HEK293 (cell line): ENCODE results near the gene PACSIN2.

ENCODE experiments used
- EGR2 ChIP-seq: fragments of 450-650 bp; formaldehyde crosslinking; IDR thresholded peaks from 2 replicates; pipeline ENCODE4 v1.5.1; 2016; ENCODE audit warnings: low read depth, missing biosample characterization, missing genetic modification characterization
- GFI1B ChIP-seq: fragments of 450-650 bp; formaldehyde crosslinking; IDR thresholded peaks from 2 replicates; pipeline ENCODE4 v1.5.1; 2016; ENCODE audit warnings: missing biosample characterization, missing genetic modification characterization
- HOXA7 ChIP-seq: sonication (generic); formaldehyde crosslinking; IDR thresholded peaks from 2 replicates; pipeline ENCODE4 v1.8.1; 2022; ENCODE audit warnings: missing genetic modification reagents, borderline replicate concordance
- IKZF3 ChIP-seq: fragments of 450-650 bp; IDR thresholded peaks from 2 replicates; pipeline ENCODE4 v1.5.0; 2018; ENCODE audit warnings: missing biosample characterization, mild to moderate bottlenecking, missing genetic modification characterization, moderate library complexity
- MEIS1 ChIP-seq: sonication (generic); formaldehyde crosslinking; IDR thresholded peaks from 2 replicates; pipeline ENCODE4 v1.8.1; 2022; ENCODE audit warnings: missing genetic modification reagents, mild to moderate bottlenecking, borderline replicate concordance
- OSR2 ChIP-seq: fragments of 450-650 bp; formaldehyde crosslinking; IDR thresholded peaks from 2 replicates; pipeline ENCODE4 v1.5.1; 2016; ENCODE audit warnings: missing biosample characterization, missing genetic modification characterization
- SP2 ChIP-seq: fragments of 450-650 bp; formaldehyde crosslinking; IDR thresholded peaks from 2 replicates; pipeline ENCODE4 v1.5.1; 2016; ENCODE audit warnings: missing biosample characterization, missing genetic modification characterization
- TSHZ1 ChIP-seq: fragments of 450-650 bp; formaldehyde crosslinking; IDR thresholded peaks from 2 replicates; pipeline ENCODE4 v1.5.1; 2016; ENCODE audit warnings: missing biosample characterization, missing genetic modification characterization, borderline replicate concordance
- YY1 ChIP-seq: fragments of 450-650 bp; formaldehyde crosslinking; IDR thresholded peaks from 2 replicates; pipeline ENCODE4 v1.5.1; 2018; ENCODE audit warnings: missing biosample characterization, missing genetic modification characterization
- ZFP3 ChIP-seq: fragments of 450-650 bp; formaldehyde crosslinking; IDR thresholded peaks from 2 replicates; pipeline ENCODE4 v1.5.1; 2016; ENCODE audit warnings: low read depth, missing biosample characterization, missing genetic modification characterization
- ZFP41 ChIP-seq: fragments of 450-650 bp; formaldehyde crosslinking; IDR thresholded peaks from 2 replicates; pipeline ENCODE4 v1.5.1; 2016; ENCODE audit warnings: missing biosample characterization, missing genetic modification characterization, borderline replicate concordance
- ZNF132 ChIP-seq: fragments of 450-650 bp; formaldehyde crosslinking; IDR thresholded peaks from 2 replicates; pipeline ENCODE4 v1.5.1; 2017; ENCODE audit warnings: missing biosample characterization, missing genetic modification characterization, borderline replicate concordance
- ZNF146 ChIP-seq: fragments of 450-650 bp; formaldehyde crosslinking; IDR thresholded peaks from 2 replicates; pipeline ENCODE4 v1.5.1; 2016; ENCODE audit warnings: missing biosample characterization, missing genetic modification characterization
- ZNF148 ChIP-seq: fragments of 450-650 bp; formaldehyde crosslinking; IDR thresholded peaks from 2 replicates; pipeline ENCODE4 v1.5.0; 2017; ENCODE audit warnings: missing biosample characterization, missing genetic modification characterization, borderline replicate concordance
- ZNF169 ChIP-seq: fragments of 450-650 bp; formaldehyde crosslinking; IDR thresholded peaks from 2 replicates; pipeline ENCODE4 v1.5.1; 2016; ENCODE audit warnings: missing biosample characterization, missing genetic modification characterization
- ZNF18 ChIP-seq: fragments of 450-650 bp; formaldehyde crosslinking; IDR thresholded peaks from 2 replicates; pipeline ENCODE4 v1.5.1; 2016; ENCODE audit warnings: missing biosample characterization, missing genetic modification characterization
- ZNF211 ChIP-seq: fragments of 450-650 bp; formaldehyde crosslinking; IDR thresholded peaks from 2 replicates; pipeline ENCODE4 v1.5.1; 2016; ENCODE audit warnings: low read depth, missing biosample characterization, missing genetic modification characterization
- ZNF223 ChIP-seq: fragments of 450-650 bp; formaldehyde crosslinking; IDR thresholded peaks from 2 replicates; pipeline ENCODE4 v1.5.1; 2016; ENCODE audit warnings: missing biosample characterization, missing genetic modification characterization
- ZNF24 ChIP-seq: fragments of 450-650 bp; formaldehyde crosslinking; IDR thresholded peaks from 2 replicates; pipeline ENCODE4 v1.5.1; 2016; ENCODE audit warnings: missing biosample characterization, missing genetic modification characterization
- ZNF311 ChIP-seq: fragments of 450-650 bp; formaldehyde crosslinking; IDR thresholded peaks from 2 replicates; pipeline ENCODE4 v1.5.1; 2017; ENCODE audit warnings: missing biosample characterization, missing genetic modification characterization, borderline replicate concordance
- ZNF362 ChIP-seq: fragments of 450-650 bp; formaldehyde crosslinking; IDR thresholded peaks from 2 replicates; pipeline ENCODE4 v1.5.1; 2016; ENCODE audit warnings: missing biosample characterization, missing genetic modification characterization
- ZNF513 ChIP-seq: fragments of 450-650 bp; IDR thresholded peaks from 2 replicates; pipeline ENCODE4 v1.5.1; 2018; ENCODE audit warnings: missing biosample characterization, missing genetic modification characterization
- ZNF571 ChIP-seq: fragments of 450-650 bp; formaldehyde crosslinking; IDR thresholded peaks from 2 replicates; pipeline ENCODE4 v1.5.0; 2017; ENCODE audit warnings: missing biosample characterization, missing genetic modification characterization
- ZNF654 ChIP-seq: fragments of 450-650 bp; formaldehyde crosslinking; IDR thresholded peaks from 2 replicates; pipeline ENCODE4 v1.5.1; 2016; ENCODE audit warnings: low read depth, missing biosample characterization, missing genetic modification characterization
- ZNF670 ChIP-seq: fragments of 450-650 bp; formaldehyde crosslinking; IDR thresholded peaks from 2 replicates; pipeline ENCODE4 v1.5.1; 2016; ENCODE audit warnings: missing biosample characterization, missing genetic modification characterization, low read depth
- ZNF677 ChIP-seq: fragments of 450-650 bp; IDR thresholded peaks from 2 replicates; pipeline ENCODE4 v1.5.0; 2018; ENCODE audit warnings: missing biosample characterization, mild to moderate bottlenecking, missing genetic modification characterization, moderate library complexity
- ZNF692 ChIP-seq: fragments of 450-650 bp; formaldehyde crosslinking; IDR thresholded peaks from 2 replicates; pipeline ENCODE4 v1.5.1; 2016; ENCODE audit warnings: missing biosample characterization, missing genetic modification characterization
- ZSCAN4 ChIP-seq: fragments of 450-650 bp; formaldehyde crosslinking; IDR thresholded peaks from 2 replicates; pipeline ENCODE4 v1.5.1; 2017; ENCODE audit warnings: missing biosample characterization, missing genetic modification characterization

The PACSIN2 gene

GRCh38 chr22:43014316-43014868 lies 557 bp downstream of the PACSIN2 start (continued):
- no peak for TF ChIP-seq TSHZ1
- TF ChIP-seq ZNF132: no peak
- no peak for TF ChIP-seq OSR2 (tag by site-specific recombination)
- no peak for TF ChIP-seq ZNF677 (tag by site-specific recombination)
- TF ChIP-seq YY1 (tag by site-specific recombination): no peak
- no peak for TF ChIP-seq GFI1B (tag by site-specific recombination)
- no peak for TF ChIP-seq ZNF654
- no peak for TF ChIP-seq ZNF362
- TF ChIP-seq IKZF3 (tag by site-specific recombination): no peak
- no peak for TF ChIP-seq HOXA7
- TF ChIP-seq ZNF146 (tag by site-specific recombination): no peak
- no peak for TF ChIP-seq ZNF513
- no peak for TF ChIP-seq ZNF148 (tag by site-specific recombination)
- TF ChIP-seq ZNF169: no peak
- TF ChIP-seq ZNF223 (tag by site-specific recombination): no peak
- TF ChIP-seq EGR2: no peak
- no peak for TF ChIP-seq MEIS1 (CRISPR knock-in tag)
- TF ChIP-seq ZNF24: no peak
- no peak for TF ChIP-seq ZNF571
- TF ChIP-seq ZNF18 (tag by site-specific recombination): no peak
- TF ChIP-seq ZNF211: no peak
- no peak for TF ChIP-seq ZFP3
- peak; percentile 93 for TF ChIP-seq ZSCAN4 (tag by site-specific recombination)
- TF ChIP-seq ZNF670 (tag by site-specific recombination): no peak
- TF ChIP-seq ZNF311: no peak
- no peak for TF ChIP-seq ZNF692 (tag by site-specific recombination)
- no peak; the same call in 1 of the 2 replicates for TF ChIP-seq SP2 (tag by site-specific recombination)
- TF ChIP-seq ZFP41 (tag by site-specific recombination): no peak
